SH-SY5Y (cell line): ENCODE results near the gene ARPC1B.

Experiments used
- GATA2 ChIP-seq: IDR thresholded peaks from 2 replicates; pipeline ENCODE4 v1.6.1; 2011; ENCODE audit warnings: mild to moderate bottlenecking, low read depth, low read length
- GATA3 ChIP-seq: IDR thresholded peaks from 2 replicates; pipeline ENCODE4 v1.6.1; 2011; ENCODE audit warnings: low read depth, mild to moderate bottlenecking, low read length, moderate library complexity

GRCh38 chr7:99380032-99380822, 5.7 kb downstream of the ARPC1B start:
- TF ChIP-seq GATA3 = no peak
- TF ChIP-seq GATA2 = no peak
